ENCODE measurements around the gene HTR4. TPM values are rescaled to one million over a fixed set of nuclear protein-coding genes. Genes with fewer than 3 reads are reported as not detected.

Gene HTR4
- total RNA-seq = not detected in 2 replicates

DNA sequence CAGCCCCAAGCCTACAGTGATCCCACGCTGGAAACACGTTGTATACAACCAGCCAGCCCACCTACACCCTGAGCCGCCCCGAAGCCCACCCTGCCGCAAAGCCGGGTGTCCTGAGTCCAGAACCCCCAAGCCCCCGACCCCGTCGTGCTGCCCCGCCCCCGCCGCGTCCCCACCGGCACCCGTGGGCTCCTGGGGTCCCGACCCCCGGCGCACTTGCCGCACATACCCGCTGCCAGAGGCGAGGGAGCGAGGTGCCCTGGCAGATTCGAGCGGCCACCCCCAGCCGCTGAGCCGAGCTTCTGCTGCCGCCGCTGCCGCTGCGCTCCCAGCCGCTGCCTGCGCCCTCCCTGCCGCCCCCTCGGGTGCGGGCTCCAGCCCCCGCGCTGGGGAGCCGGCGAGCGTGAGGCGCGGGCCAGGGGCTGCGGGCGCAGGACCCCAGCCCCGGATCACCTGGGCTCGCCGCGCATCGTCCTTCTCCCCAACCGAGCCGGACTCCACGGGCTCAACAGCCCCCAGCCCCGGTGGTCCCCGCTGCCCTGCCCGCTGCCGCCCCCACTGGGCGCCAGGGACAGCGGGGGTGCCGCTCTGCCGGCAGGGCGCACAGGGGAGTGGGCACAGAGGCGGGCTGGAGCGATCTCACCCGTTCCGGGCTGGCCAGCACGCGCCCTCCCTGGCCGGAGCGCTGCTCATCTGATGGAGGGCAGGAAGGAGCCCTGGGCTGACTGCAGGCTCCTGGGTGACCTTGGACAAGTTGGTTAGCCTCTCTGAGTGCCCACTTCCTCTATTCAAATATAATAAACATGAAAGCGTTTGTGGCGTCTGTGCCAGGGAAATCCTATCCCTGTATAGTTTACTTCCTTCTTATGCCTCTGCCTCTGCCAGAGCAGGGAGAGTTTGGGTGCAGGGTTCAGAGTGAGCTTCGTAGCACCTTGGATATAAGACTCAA, at the start of gene HTR4:
Gene HTR4 (minus strand): TSS at position 692 of the 946 bp plus-strand sequence. CDS start 17,513 bp downstream, outside the sequence.

Other genes with a start within 250 kb of the HTR4 start
- gene ADRB2, start 172.1 kb upstream of the HTR4 start, total RNA-seq = under 0.01 and 1.2 TPM in 2 replicates